Activated CD4-positive, alpha-beta T cell treated with anti-CD3 and anti-CD28 coated beads, Interleukin-2, amount 10 ng/mL, durations not matched to agents 7 days and 5 days (primary cell): ENCODE measurements around the gene ZNF587. TPM values are rescaled to one million over a fixed set of nuclear protein-coding genes. Genes with fewer than 3 reads are reported as not detected.
"Not testable (repeated sequence)": the region's sequence is repeated elsewhere in the genome, so short reads cannot be mapped to it uniquely, and the experiment has no call there.

ENCODE experiments used
- CTCF ChIA-PET: fragments of 350-600 bp; sonication (Branson Sonifier 250); formaldehyde crosslinking; loops from one replicate; lab custom pipeline; 2021; ENCODE audit warnings: antibody characterized with exemption; lab: Charles Lee
- POLR2A ChIA-PET: fragments of 350-600 bp; sonication (Branson Sonifier 250); formaldehyde crosslinking; loops from one replicate; lab custom pipeline; 2021; ENCODE audit warnings: antibody characterized with exemption; lab: Charles Lee
- DNase-seq: peaks from one replicate; pipeline ENCODE4 v3.0.0-alpha.2; 2020
- H3K27ac Mint-ChIP-seq: one replicate; pipeline ENCODE4 v1.8.0; 2021; ENCODE audit warnings: mild to moderate bottlenecking, moderate library complexity, mixed read lengths
- H3K27me3 Mint-ChIP-seq: one replicate; pipeline ENCODE4 v1.8.0; 2021; ENCODE audit warnings: mixed read lengths
- H3K36me3 Mint-ChIP-seq: one replicate; pipeline ENCODE4 v1.8.0; 2021; ENCODE audit warnings: low read depth, mixed read lengths
- H3K4me1 Mint-ChIP-seq: one replicate; pipeline ENCODE4 v1.8.0; 2021; ENCODE audit warnings: mixed read lengths
- H3K4me3 Mint-ChIP-seq: one replicate; pipeline ENCODE4 v1.8.0; 2021; ENCODE audit warnings: mild to moderate bottlenecking, moderate library complexity, mixed read lengths
- H3K9me3 Mint-ChIP-seq: one replicate; pipeline ENCODE4 v1.8.0; 2021; ENCODE audit warnings: mixed read lengths
- total RNA-seq, 2 experiments: library from RNA; stranded (reverse); gene quantifications; one replicate each; pipeline ENCODE4 v1.2.3, GENCODE V29; 2021

The ZNF587 gene
- total RNA-seq: 10 to 100 TPM; 35.3 to 35.6 TPM

- Mint-ChIP-seq H3K4me3 (peak within 1 kb of the TSS; percentile 84), H3K36me3 (peaks cover 66% of the 10 kb centered on the region), H3K9me3 (peaks cover 11% of the 10 kb centered on the region), H3K27ac (peak within 1 kb of the TSS; percentile 89), H3K4me1 (peaks cover 35% of the 10 kb centered on the region)
- DNase-seq: peak; percentile 88
- CTCF ChIA-PET: interaction anchor here (1.4 kb wide), 1 partner anchor 30 kb away, joined by 6 read pairs; no protein-coding TSS in a partner anchor
- POLR2A ChIA-PET: interaction anchor here (0.6 kb wide), 1 partner anchor 31 kb away, joined by 9 read pairs; no protein-coding TSS in a partner anchor
- not testable (repeated sequence) for H3K27me3 Mint-ChIP-seq
Observed at GRCh38 chr19:57849666-57850473, at the start of gene ZNF587. Gene ZNF587 (plus strand): TSS chr19:57849859. CDS start chr19:57850039, 180 bp downstream.

- ChIA-PET POLR2A (no interaction called here), CTCF (interaction anchor here (0.7 kb wide), 1 partner anchor 14 kb away, joined by 3 read pairs; the partner anchor contains the start of gene ZNF552)
- no peak overlapping the region for H3K27ac Mint-ChIP-seq
- H3K4me3 Mint-ChIP-seq: no peak overlapping the region
- H3K9me3 Mint-ChIP-seq: no peaks in the 10 kb centered on the region
- H3K36me3 Mint-ChIP-seq: peaks cover 42% of the 10 kb centered on the region
- DNase-seq: no peak
- H3K4me1 Mint-ChIP-seq: peaks cover 29% of the 10 kb centered on the region
- no peaks in the 10 kb centered on the region for H3K27me3 Mint-ChIP-seq
Observed at GRCh38 chr19:57800696-57801095, 49.0 kb upstream of the ZNF587 start.

- no peaks in the 10 kb centered on the region for H3K27me3 Mint-ChIP-seq
- ChIA-PET CTCF (no interaction called here), POLR2A (no interaction called here)
- no peak overlapping the region for H3K27ac Mint-ChIP-seq
- peaks cover 29% of the 10 kb centered on the region for H3K4me1 Mint-ChIP-seq
- no peak overlapping the region for H3K4me3 Mint-ChIP-seq
- H3K9me3 Mint-ChIP-seq: no peaks in the 10 kb centered on the region
- DNase-seq: no peak
- H3K36me3 Mint-ChIP-seq: peaks cover 38% of the 10 kb centered on the region
Observed at GRCh38 chr19:57802269-57802668, 47.4 kb upstream of the ZNF587 start.

GRCh38 chr19:57803265-57803593 lies 46.4 kb upstream of the ZNF587 start:
- H3K4me3 Mint-ChIP-seq: peak overlapping the region; percentile 56
- peaks cover 28% of the 10 kb centered on the region for H3K4me1 Mint-ChIP-seq
- peaks cover 45% of the 10 kb centered on the region for H3K36me3 Mint-ChIP-seq
- no peak for DNase-seq
- no peaks in the 10 kb centered on the region for H3K9me3 Mint-ChIP-seq
- POLR2A ChIA-PET: no interaction called here
- CTCF ChIA-PET: no interaction called here
- no peaks in the 10 kb centered on the region for H3K27me3 Mint-ChIP-seq
- H3K27ac Mint-ChIP-seq: peak overlapping the region; percentile 78

- Mint-ChIP-seq H3K27ac (peak overlapping the region; percentile 78), H3K27me3 (no peaks in the 10 kb centered on the region), H3K4me1 (peaks cover 28% of the 10 kb centered on the region), H3K36me3 (peaks cover 50% of the 10 kb centered on the region), H3K9me3 (no peaks in the 10 kb centered on the region), H3K4me3 (peak overlapping the region; percentile 56)
- ChIA-PET POLR2A (no interaction called here), CTCF (no interaction called here)
- no peak for DNase-seq
Observed at GRCh38 chr19:57803594-57804325, 45.9 kb upstream of the ZNF587 start.

- Mint-ChIP-seq H3K9me3 (no peaks in the 10 kb centered on the region), H3K36me3 (peaks cover 65% of the 10 kb centered on the region), H3K4me3 (no peak overlapping the region), H3K27ac (no peak overlapping the region), H3K4me1 (peaks cover 31% of the 10 kb centered on the region), H3K27me3 (no peaks in the 10 kb centered on the region)
- no peak for DNase-seq
- ChIA-PET CTCF (interaction anchor here (0.6 to 0.8 kb wide), 2 partner anchors 9 to 80 kb away, joined by 3 to 5 read pairs; partner anchors contain the start of gene ZNF671), POLR2A (no interaction called here)
Observed at GRCh38 chr19:57807541-57807940, 42.1 kb upstream of the ZNF587 start.

- CTCF ChIA-PET, H3K4me3 Mint-ChIP-seq, H3K9me3 Mint-ChIP-seq, DNase-seq, POLR2A ChIA-PET, H3K27me3 Mint-ChIP-seq: not testable (repeated sequence)
- Mint-ChIP-seq H3K27ac (peak overlapping the region; percentile 54), H3K4me1 (peaks cover 37% of the 10 kb centered on the region), H3K36me3 (peaks cover 57% of the 10 kb centered on the region)
Observed at GRCh38 chr19:57810410-57811295, 39.0 kb upstream of the ZNF587 start.

GRCh38 chr19:57812226-57812625 lies 37.4 kb upstream of the ZNF587 start:
- Mint-ChIP-seq H3K4me1 (peaks cover 39% of the 10 kb centered on the region), H3K27me3 (no peaks in the 10 kb centered on the region), H3K4me3 (no peak overlapping the region), H3K9me3 (no peaks in the 10 kb centered on the region), H3K36me3 (peaks cover 53% of the 10 kb centered on the region), H3K27ac (peak overlapping the region; percentile 65)
- ChIA-PET POLR2A (no interaction called here), CTCF (no interaction called here)
- DNase-seq: no peak

GRCh38 chr19:57812975-57813820 lies 36.5 kb upstream of the ZNF587 start:
- H3K36me3 Mint-ChIP-seq: peaks cover 45% of the 10 kb centered on the region
- POLR2A ChIA-PET: not testable (repeated sequence)

GRCh38 chr19:57813919-57814504 lies 35.6 kb upstream of the ZNF587 start:
- peaks cover 39% of the 10 kb centered on the region for H3K36me3 Mint-ChIP-seq
- H3K4me1 Mint-ChIP-seq: peaks cover 44% of the 10 kb centered on the region
- no peaks in the 10 kb centered on the region for H3K27me3 Mint-ChIP-seq
- H3K27ac Mint-ChIP-seq: peak overlapping the region; percentile 94
- ChIA-PET POLR2A (no interaction called here), CTCF (interaction anchor here (1.7 kb wide), 1 partner anchor 31 kb away, joined by 3 read pairs; no protein-coding TSS in a partner anchor)
- DNase-seq: no peak
- H3K9me3 Mint-ChIP-seq: no peaks in the 10 kb centered on the region
- H3K4me3 Mint-ChIP-seq: peak overlapping the region; percentile 95

More at GRCh38 chr19:57812975-57813820, 36.5 kb upstream of the ZNF587 start:
- H3K4me3 Mint-ChIP-seq: peak overlapping the region; percentile 95
- DNase-seq, H3K27me3 Mint-ChIP-seq, H3K9me3 Mint-ChIP-seq, CTCF ChIA-PET: not testable (repeated sequence)
- H3K4me1 Mint-ChIP-seq: peaks cover 39% of the 10 kb centered on the region
- H3K27ac Mint-ChIP-seq: peak overlapping the region; percentile 78

GRCh38 chr19:57814505-57815246 lies 35.0 kb upstream of the ZNF587 start, which contains the start of gene ZNF552:
Gene ZNF552 (minus strand): TSS chr19:57814913. CDS start chr19:57814743, 170 bp downstream.
- CTCF ChIA-PET: interaction anchor here (1.0 to 1.7 kb wide), 2 partner anchors 14 to 30 kb away, joined by 3 read pairs; no protein-coding TSS in a partner anchor

More at GRCh38 chr19:57814505-57815246, 35.0 kb upstream of the ZNF587 start, which contains the start of gene ZNF552:
- peak; percentile 83 for DNase-seq
- peak within 1 kb of the TSS; percentile 94 for H3K27ac Mint-ChIP-seq
- no peaks in the 10 kb centered on the region for H3K27me3 Mint-ChIP-seq
- peaks cover 32% of the 10 kb centered on the region for H3K36me3 Mint-ChIP-seq
- H3K4me1 Mint-ChIP-seq: peaks cover 48% of the 10 kb centered on the region
- H3K4me3 Mint-ChIP-seq: peak within 1 kb of the TSS; percentile 95
- H3K9me3 Mint-ChIP-seq: no peaks in the 10 kb centered on the region
- POLR2A ChIA-PET: no interaction called here
